HG03571 (cell line): ENCODE measurements around the gene GUCA2B.

Experiments
- ATAC-seq: cut with Tn5 transposase; IDR thresholded peaks from one replicate; pipeline ENCODE4 v1.9.1; 2021; ENCODE audit not compliant: unreplicated experiment

The GUCA2B gene

GRCh38 chr1:42142894-42143675 lies 10.1 kb upstream of the GUCA2B start:
- ATAC-seq: no peak

- no peak for ATAC-seq
Measured at GRCh38 chr1:42143896-42144710, 9.1 kb upstream of the GUCA2B start.

- ATAC-seq: no peak
Measured at GRCh38 chr1:42144711-42145388, 8.4 kb upstream of the GUCA2B start.

- ATAC-seq: no peak
Measured at GRCh38 chr1:42145389-42145716, 7.9 kb upstream of the GUCA2B start.

GRCh38 chr1:42145764-42146625 lies 7.2 kb upstream of the GUCA2B start:
- no peak for ATAC-seq

GRCh38 chr1:42146626-42147320 lies 6.4 kb upstream of the GUCA2B start:
- ATAC-seq: no peak

- no peak for ATAC-seq
Measured at GRCh38 chr1:42148166-42148565, 5.0 kb upstream of the GUCA2B start.

- ATAC-seq: no peak
Measured at GRCh38 chr1:42150651-42151050, 2.6 kb upstream of the GUCA2B start.

- ATAC-seq: no peak
Measured at GRCh38 chr1:42152119-42152518, 1.1 kb upstream of the GUCA2B start.

GRCh38 chr1:42153624-42154023 lies 414 bp downstream of the GUCA2B start:
- ATAC-seq: no peak

- no peak for ATAC-seq
Measured at GRCh38 chr1:42154685-42155084, 1.5 kb downstream of the GUCA2B start.

- ATAC-seq: no peak
Measured at GRCh38 chr1:42155362-42155761, 2.2 kb downstream of the GUCA2B start.

GRCh38 chr1:42157667-42158066 lies 4.5 kb downstream of the GUCA2B start:
- no peak for ATAC-seq

- no peak for ATAC-seq
Measured at GRCh38 chr1:42158189-42158588, 5.0 kb downstream of the GUCA2B start.

- ATAC-seq: no peak
Measured at GRCh38 chr1:42162181-42162580, 9.0 kb downstream of the GUCA2B start.

- ATAC-seq: no peak
Measured at GRCh38 chr1:42163114-42163513, 9.9 kb downstream of the GUCA2B start.

- no peak for ATAC-seq
Measured at GRCh38 chr1:42163536-42164503, 10.6 kb downstream of the GUCA2B start.

- no peak for ATAC-seq
Measured at GRCh38 chr1:42164551-42165420, 11.6 kb downstream of the GUCA2B start, which contains the start of gene GUCA2A. GUCA2A (minus strand) TSS chr1:42164745; CDS start chr1:42164712, 33 bp downstream.
